GM12801 (cell line): Measurements from ENCODE around the gene CXXC5.

Experiments
- TF ChIP-seq, protein P1 (sequence below): IDR thresholded peaks from one replicate; pipeline ENCODE4 v1.5.1; 2011; ENCODE audit warnings: control low read depth; ENCODE audit not compliant: insufficient read length; ENCODE audit errors: extremely low read depth

Gene CXXC5

DNA sequence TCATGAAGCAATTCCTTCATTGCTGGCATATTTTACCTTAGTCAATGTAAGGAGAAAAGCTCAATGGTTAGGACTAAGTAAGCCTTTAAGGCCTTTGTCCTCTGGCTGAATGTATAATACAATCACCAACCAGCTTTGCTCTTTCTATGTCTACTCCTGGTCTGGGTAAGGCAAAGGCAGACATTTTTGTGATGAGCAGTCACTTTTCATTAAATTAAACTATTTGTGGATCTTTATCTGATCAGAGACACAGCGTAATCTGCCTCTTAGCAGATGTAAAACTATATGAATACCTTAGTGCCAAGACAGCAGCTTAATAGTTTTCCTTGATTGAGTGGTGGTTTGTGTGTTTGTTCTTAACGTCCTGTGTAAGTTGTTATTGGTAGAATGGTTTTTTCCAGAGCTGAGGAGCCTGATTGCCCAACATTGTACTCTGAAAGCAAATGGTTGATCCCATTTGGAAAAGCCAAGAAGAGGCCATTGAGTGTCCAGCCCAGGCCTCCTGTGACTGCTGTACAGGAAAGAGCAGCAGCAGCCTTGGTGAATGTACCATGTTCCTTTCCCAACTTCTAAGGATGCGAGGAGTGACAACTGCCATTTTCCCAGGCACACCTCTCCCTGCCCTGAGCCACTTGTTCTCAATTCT lies 16.5 kb upstream of the CXXC5 start:
- TF ChIP-seq, protein P1, sequence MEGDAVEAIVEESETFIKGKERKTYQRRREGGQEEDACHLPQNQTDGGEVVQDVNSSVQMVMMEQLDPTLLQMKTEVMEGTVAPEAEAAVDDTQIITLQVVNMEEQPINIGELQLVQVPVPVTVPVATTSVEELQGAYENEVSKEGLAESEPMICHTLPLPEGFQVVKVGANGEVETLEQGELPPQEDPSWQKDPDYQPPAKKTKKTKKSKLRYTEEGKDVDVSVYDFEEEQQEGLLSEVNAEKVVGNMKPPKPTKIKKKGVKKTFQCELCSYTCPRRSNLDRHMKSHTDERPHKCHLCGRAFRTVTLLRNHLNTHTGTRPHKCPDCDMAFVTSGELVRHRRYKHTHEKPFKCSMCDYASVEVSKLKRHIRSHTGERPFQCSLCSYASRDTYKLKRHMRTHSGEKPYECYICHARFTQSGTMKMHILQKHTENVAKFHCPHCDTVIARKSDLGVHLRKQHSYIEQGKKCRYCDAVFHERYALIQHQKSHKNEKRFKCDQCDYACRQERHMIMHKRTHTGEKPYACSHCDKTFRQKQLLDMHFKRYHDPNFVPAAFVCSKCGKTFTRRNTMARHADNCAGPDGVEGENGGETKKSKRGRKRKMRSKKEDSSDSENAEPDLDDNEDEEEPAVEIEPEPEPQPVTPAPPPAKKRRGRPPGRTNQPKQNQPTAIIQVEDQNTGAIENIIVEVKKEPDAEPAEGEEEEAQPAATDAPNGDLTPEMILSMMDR = no peak

DNA sequence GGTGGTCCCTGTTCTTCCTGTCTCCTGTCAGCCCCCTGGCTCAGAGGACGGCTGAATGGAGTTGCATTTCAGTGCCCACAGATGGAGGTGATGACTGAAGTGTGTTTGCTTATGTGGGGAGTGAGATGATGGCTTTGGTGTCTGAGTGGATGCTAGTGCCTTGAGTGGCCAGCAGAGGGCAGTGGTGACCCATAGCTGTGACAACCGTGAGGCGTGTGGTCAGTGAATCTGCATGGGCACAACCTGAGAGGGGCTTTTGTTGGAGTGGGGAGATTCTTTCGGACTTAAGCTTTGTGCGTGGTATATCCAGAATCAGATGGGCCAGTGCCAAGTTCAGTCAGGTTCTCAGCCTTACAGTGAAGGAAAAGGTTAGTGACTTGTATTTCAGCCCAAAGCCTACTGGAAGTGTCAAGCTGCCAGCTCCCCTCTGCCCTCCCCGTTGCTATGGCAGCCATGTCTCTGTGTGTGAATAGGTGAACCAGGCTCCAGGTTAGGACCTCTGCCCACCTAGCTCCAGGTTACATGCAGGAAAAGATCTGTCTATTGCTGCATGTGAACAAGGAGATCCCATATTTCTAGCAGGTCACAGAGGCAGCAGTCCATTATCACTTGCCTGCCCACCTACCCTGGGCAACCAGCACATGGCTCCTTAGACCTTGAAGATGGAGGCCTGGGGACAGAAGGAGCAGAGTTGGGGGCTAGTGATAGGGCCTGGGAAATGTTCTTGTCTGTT lies 14.7 kb upstream of the CXXC5 start:
- TF ChIP-seq, protein P1 = peak; percentile 90

DNA sequence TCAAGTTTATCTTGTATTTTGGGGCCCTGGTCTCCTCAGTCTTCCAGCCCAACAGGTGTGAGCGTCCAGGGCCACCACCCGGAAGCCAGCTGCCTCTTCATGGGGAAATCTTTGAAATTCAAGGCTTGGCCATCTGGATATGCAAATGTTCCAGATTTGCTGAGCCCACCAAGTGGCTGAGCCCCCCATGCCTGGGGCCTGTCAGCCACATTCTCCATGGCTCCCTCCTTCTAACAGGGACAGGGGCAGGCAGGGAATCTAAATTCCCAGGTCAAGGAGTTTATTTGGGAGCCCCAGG lies 14.2 kb upstream of the CXXC5 start:
- TF ChIP-seq, protein P1 = no peak

DNA sequence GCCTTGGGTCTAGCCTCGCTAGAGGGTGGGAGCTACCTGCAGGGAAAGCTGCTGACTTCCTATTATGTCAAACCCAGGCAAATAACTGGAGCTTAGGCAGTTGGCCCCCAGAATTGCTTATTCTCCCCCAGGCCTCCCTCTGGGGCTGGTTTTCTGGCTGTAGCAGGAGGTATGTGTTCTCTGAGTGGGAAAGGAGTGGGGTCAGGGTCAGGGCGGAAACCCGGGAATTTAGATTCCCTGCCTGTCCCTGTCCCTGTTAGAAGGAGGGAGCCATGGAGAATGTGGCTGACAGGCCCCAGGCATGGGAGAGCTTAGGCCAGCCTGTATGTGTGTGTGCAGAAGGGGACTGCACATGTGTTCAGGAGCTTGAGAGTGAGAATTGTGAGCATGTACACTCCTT lies 13.6 kb upstream of the CXXC5 start:
- TF ChIP-seq, protein P1 = no peak

DNA sequence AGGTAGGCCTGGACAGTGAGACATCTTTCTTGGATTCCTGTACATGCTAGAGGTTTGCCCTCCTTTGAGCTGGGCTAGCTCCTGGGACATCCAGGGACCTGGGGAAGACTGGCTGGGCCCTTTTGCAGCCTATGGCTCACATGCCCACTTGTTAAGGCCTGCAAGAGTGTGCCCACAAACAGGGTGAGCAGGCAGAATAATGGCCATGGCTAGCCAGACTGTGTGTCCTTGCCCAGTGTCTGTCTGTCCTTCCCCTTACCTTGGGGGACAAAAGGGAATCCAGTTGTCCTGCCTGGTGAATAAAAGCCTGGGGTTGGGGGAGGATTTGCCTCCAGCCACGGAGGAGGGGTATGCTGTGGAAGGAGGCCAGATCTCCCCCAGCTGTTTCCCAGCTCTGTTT lies 13.0 kb upstream of the CXXC5 start:
- TF ChIP-seq, protein P1 = no peak

DNA sequence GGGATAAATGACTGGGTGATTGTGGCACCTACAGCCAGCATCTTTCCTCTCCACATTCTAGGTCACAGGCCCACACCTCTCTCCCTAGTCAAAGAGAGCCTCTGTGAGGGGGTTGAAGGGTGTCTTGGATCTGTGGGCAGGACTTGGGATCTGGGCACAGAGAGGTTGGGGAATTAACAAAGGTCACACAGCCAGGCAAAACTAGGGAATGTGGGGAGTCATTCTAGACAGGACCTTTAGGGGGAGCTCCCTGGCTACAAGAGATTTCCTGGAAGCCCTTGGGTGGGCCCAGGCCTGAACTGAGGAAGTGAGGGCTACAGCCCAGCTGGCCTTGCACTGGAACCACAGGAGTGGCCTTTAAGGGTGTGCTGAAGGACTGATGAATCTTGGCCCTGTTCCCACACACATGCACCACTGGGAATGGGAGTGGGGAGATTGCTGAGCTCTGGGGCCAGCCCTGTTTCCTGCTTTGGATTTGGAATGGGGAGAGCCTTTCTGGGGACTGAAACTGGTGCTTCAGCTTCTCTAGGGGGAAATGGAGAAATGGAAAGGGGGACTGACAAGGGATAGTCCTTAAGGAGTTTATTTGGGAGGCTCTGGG lies 12.4 kb upstream of the CXXC5 start:
- TF ChIP-seq, protein P1 = no peak

DNA sequence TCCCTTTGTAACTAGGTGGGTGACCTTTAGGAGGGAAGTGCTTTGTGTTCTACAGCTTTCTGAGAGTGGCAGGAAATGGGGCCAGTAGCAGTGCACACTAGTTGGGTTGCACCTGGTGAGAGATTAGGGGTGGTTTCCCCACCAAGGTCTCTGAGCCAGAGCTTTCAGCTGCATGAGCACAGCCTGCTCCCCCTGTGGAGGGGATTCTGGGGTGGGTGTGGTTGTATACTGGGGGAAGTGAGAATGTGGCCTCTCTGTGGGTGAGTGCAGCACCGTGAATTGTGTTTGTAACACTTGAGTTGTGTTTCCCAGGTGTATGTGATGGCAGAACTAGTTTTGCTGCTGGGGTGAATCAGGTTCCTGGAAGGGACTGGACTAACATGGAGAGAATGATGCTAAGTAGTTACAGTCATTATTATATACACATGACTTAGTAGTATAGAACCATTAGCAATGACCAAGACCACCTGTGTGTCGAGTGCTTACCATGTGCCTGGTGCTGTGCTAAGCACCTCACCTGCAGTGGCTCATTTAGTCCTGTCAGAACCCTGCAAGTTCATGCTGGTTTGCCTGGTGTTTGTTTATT lies 11.8 kb upstream of the CXXC5 start:
- TF ChIP-seq, protein P1 = no peak
